ENCODE results near the gene TM2D1. TPM values are rescaled to one million over a fixed set of nuclear protein-coding genes. Genes with fewer than 3 reads are reported as not detected.
"Not testable (repeated sequence)": the region's sequence is repeated elsewhere in the genome, so short reads cannot be mapped to it uniquely, and the experiment has no call there.

The TM2D1 gene
- total RNA-seq, 4 donors from 2014 or later = 55.7 to 84.4 (median 69.9) TPM

GRCh38 chr1:61711969-61712368 is 13.0 kb downstream of the TM2D1 start:
- Histone ChIP-seq H3K27ac (no peak overlapping the region), H3K4me3 (replicated peaks in 1 of 3) (no peak overlapping the region), H3K36me3 (peaks cover 0 to 11% of the 10 kb centered on the region in 2 donors), H3K9me3 (no peaks in the 10 kb centered on the region), H3K27me3 (no peaks in the 10 kb centered on the region), H3K4me1 (no peaks in the 10 kb centered on the region)
- no peak for DNase-seq
- no peak for TF ChIP-seq POLR2A (IDR thresholded peaks at IDR 0.05)
- TF ChIP-seq, protein P1, sequence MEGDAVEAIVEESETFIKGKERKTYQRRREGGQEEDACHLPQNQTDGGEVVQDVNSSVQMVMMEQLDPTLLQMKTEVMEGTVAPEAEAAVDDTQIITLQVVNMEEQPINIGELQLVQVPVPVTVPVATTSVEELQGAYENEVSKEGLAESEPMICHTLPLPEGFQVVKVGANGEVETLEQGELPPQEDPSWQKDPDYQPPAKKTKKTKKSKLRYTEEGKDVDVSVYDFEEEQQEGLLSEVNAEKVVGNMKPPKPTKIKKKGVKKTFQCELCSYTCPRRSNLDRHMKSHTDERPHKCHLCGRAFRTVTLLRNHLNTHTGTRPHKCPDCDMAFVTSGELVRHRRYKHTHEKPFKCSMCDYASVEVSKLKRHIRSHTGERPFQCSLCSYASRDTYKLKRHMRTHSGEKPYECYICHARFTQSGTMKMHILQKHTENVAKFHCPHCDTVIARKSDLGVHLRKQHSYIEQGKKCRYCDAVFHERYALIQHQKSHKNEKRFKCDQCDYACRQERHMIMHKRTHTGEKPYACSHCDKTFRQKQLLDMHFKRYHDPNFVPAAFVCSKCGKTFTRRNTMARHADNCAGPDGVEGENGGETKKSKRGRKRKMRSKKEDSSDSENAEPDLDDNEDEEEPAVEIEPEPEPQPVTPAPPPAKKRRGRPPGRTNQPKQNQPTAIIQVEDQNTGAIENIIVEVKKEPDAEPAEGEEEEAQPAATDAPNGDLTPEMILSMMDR (IDR thresholded peaks at IDR 0.05) = no peak
- intact Hi-C loops (cut with DNase I) = no loop called here

GRCh38 chr1:61711257-61711656 is 13.7 kb downstream of the TM2D1 start:
- H3K9me3 ChIP-seq; H3K27ac ChIP-seq; H3K27me3 ChIP-seq; intact Hi-C loops (cut with DNase I); DNase-seq; H3K4me1 ChIP-seq; H3K4me3 ChIP-seq (replicated peaks in 1 of 3): not testable (repeated sequence)
- WGBS, 2 donors = 93 to 94% methylated on average over 4 of the region's 4 CpGs
- peaks cover 0 to 11% of the 10 kb centered on the region in 2 donors for H3K36me3 ChIP-seq

- WGBS, 2 donors = 97% methylated on average over 2 of the region's 2 CpGs
- no peak overlapping the region for H3K27ac ChIP-seq
Observed at GRCh38 chr1:61709908-61710289, 15.0 kb downstream of the TM2D1 start.

DNA sequence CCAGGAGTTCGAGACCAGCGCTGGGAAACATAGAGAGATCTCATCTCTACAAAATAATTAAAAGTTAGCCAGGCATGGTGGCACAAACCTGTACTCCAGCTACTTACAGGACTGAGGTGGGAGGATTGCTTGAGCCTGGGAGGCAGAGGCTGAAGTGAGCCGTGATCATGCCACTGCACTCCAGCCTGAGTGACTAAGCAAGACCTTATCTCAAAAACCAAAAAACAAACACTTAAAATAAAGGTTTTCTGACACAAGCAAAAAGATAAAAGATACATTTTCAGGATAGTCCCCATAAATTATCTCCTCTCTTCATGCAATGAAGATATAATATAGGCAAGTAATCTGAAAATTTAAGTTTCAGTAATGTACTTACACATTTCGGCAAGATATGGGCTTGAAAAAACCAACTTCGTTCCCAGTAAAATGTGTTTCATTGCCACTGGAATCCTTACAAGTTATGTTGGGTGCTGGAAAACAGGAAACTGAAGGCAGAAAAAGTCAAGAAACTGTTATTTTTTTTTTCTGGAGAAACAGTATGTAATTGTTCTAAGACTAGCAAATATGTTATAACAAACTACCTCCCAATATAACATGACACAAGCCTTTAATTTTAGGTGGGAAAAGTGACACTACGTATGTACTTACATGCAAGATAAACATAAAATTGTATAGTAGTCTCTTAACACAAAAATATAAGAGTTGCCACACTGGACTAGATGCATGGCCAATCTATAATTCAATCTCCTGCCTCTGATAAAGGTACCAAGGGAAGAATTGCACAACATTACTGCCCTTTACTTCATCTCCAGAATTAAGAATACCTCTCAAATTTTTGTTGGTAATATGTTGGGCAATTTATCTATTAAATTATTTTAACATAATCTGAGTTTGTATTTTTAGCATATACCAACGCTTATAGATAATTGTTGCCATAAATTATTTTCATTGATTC is 15.7 kb downstream of the TM2D1 start:
- no peak for DNase-seq
- 94 to 96% methylated on average over 7 of the region's 7 CpGs for WGBS, 2 donors

More at GRCh38 chr1:61709908-61710289, 15.0 kb downstream of the TM2D1 start:
- no peaks in the 10 kb centered on the region for H3K27me3 ChIP-seq
- DNase-seq = no peak
- TF ChIP-seq, protein P1 (IDR thresholded peaks at IDR 0.05) = no peak
- TF ChIP-seq POLR2A (IDR thresholded peaks at IDR 0.05) = no peak
- peaks cover 9 to 11% of the 10 kb centered on the region in 2 donors for H3K36me3 ChIP-seq
- intact Hi-C loops (cut with DNase I) = no loop called here
- H3K4me3 ChIP-seq (replicated peaks in 1 of 3) = no peak overlapping the region
- no peaks in the 10 kb centered on the region for H3K4me1 ChIP-seq
- no peaks in the 10 kb centered on the region for H3K9me3 ChIP-seq

GRCh38 chr1:61699911-61700851 is 24.8 kb downstream of the TM2D1 start:
- H3K4me1 ChIP-seq = no peaks in the 10 kb centered on the region
- no peak for DNase-seq
- H3K9me3 ChIP-seq = no peaks in the 10 kb centered on the region
- intact Hi-C loops (cut with DNase I) = no loop called here
- H3K27me3 ChIP-seq = no peaks in the 10 kb centered on the region
- H3K27ac ChIP-seq = no peak overlapping the region
- WGBS, 2 donors = 83 to 85% methylated on average over 3 of the region's 3 CpGs
- H3K36me3 ChIP-seq = peaks cover 23 to 39% of the 10 kb centered on the region in 2 donors
- no peak overlapping the region for H3K4me3 ChIP-seq (replicated peaks in 1 of 3)
- no peak for TF ChIP-seq POLR2A (IDR thresholded peaks at IDR 0.05)
- TF ChIP-seq, protein P1 (IDR thresholded peaks at IDR 0.05) = no peak

More for the DNA sequence above, 15.7 kb downstream of the TM2D1 start:
- H3K27me3 ChIP-seq = no peaks in the 10 kb centered on the region
- no peaks in the 10 kb centered on the region for H3K4me1 ChIP-seq
- H3K4me3 ChIP-seq (replicated peaks in 1 of 3) = no peak overlapping the region
- intact Hi-C loops (cut with DNase I) = no loop called here
- TF ChIP-seq, protein P1 (IDR thresholded peaks at IDR 0.05) = no peak
- no peak for TF ChIP-seq POLR2A (IDR thresholded peaks at IDR 0.05)
- no peaks in the 10 kb centered on the region for H3K9me3 ChIP-seq
- peaks cover 11 to 12% of the 10 kb centered on the region in 2 donors for H3K36me3 ChIP-seq
- H3K27ac ChIP-seq = no peak overlapping the region
